H1 (cell line): ENCODE data around the gene CBL. TPM values are rescaled to one million over a fixed set of nuclear protein-coding genes. Genes with fewer than 3 reads are reported as not detected.

ENCODE experiments used
- CTCF ChIA-PET: fragments of 300-600 bp; sonication (Branson Sonifier 250); formaldehyde crosslinking; loops from one replicate; lab custom pipeline; 2021; ENCODE audit not compliant: partially characterized antibody; lab: Charles Lee
- POLR2A ChIA-PET: fragments of 300-600 bp; sonication (Branson Sonifier 250); formaldehyde crosslinking; loops from one replicate; lab custom pipeline; 2021; ENCODE audit warnings: inconsistent platforms; ENCODE audit not compliant: partially characterized antibody; lab: Charles Lee
- DNase-seq, 2 experiments: peaks; one replicate each; pipeline versions ENCODE4 v3.0.0 to v3.0.0-alpha.2; 2010 to 2022; ENCODE audit warnings: low spot score in 2 of 2, low read depth in 1 of 2, mixed read lengths in 1 of 2
- FAIRE-seq: peaks from 2 replicates; lab custom pipeline; 2011; peaks lifted over from hg19 to GRCh38; lab: Jason Lieb, UNC
- H2AFZ ChIP-seq: 2 replicates; pipeline ENCODE4 v1.8.1; 2012; ENCODE audit warnings: low read length, inconsistent platforms
- H2AK5ac ChIP-seq: 2 replicates; pipeline ENCODE4 v1.6.1; 2013; ENCODE audit warnings: low read depth, low read length
- H2BK120ac ChIP-seq: replicated peaks from 2 replicates; pipeline ENCODE3; 2013; ENCODE audit warnings: low read depth, low read length, inconsistent platforms
- H2BK12ac ChIP-seq: 2 replicates; pipeline ENCODE4 v1.6.1; 2013; ENCODE audit warnings: low read depth, low read length
- H2BK15ac ChIP-seq: 2 replicates; pipeline ENCODE4 v1.6.1; 2013; ENCODE audit warnings: low read length
- H2BK20ac ChIP-seq: 2 replicates; pipeline ENCODE4 v1.6.1; 2013; ENCODE audit warnings: low read length
- H2BK5ac ChIP-seq: 2 replicates; pipeline ENCODE4 v1.6.1; 2013; ENCODE audit warnings: low read depth, low read length
- H3K14ac ChIP-seq: 2 replicates; pipeline ENCODE4 v1.6.1; 2013; ENCODE audit warnings: inconsistent platforms; ENCODE audit not compliant: insufficient read length
- H3K18ac ChIP-seq: 2 replicates; pipeline ENCODE4 v1.6.1; 2013; ENCODE audit warnings: low read length; ENCODE audit errors: extremely low read depth
- H3K23ac ChIP-seq: 2 replicates; pipeline ENCODE4 v1.6.1; 2013; ENCODE audit warnings: inconsistent platforms; ENCODE audit not compliant: insufficient read length
- H3K23me2 ChIP-seq: 2 replicates; pipeline ENCODE4 v1.6.1; 2013; ENCODE audit warnings: low read depth, low read length
- H3K27ac ChIP-seq: 2 replicates; pipeline ENCODE4 v1.6.1; 2011; ENCODE audit warnings: low read depth, low read length, inconsistent platforms
- H3K27me3 ChIP-seq, 4 experiments: replicated peaks in 1 of 4; 1 replicate in 1 of 4; 2 replicates in 3 of 4; pipeline versions ENCODE4 v1.6.1 to v1.8.1; 2011 to 2013; ENCODE audit warnings: low read length in 3 of 4, mild to moderate bottlenecking in 3 of 4, inconsistent platforms in 2 of 4, mixed read lengths in 2 of 4, moderate library complexity in 1 of 4; ENCODE audit not compliant: control insufficient read depth in 3 of 4, insufficient read depth in 3 of 4; ENCODE audit errors: extremely low read depth in 1 of 4
- H3K36me3 ChIP-seq, 4 experiments: 2 replicates each; pipeline versions ENCODE4 v1.6.1 to v1.8.1; 2011 to 2013; ENCODE audit warnings: mild to moderate bottlenecking in 4 of 4, low read length in 3 of 4, moderate library complexity in 2 of 4, control low read depth in 1 of 4, inconsistent platforms in 1 of 4; ENCODE audit not compliant: insufficient read depth in 4 of 4, control insufficient read depth in 2 of 4
- H3K4ac ChIP-seq: replicated peaks from 2 replicates; pipeline ENCODE3; 2013; ENCODE audit warnings: low read length, low read depth, mixed read lengths, inconsistent platforms; ENCODE audit not compliant: insufficient read length
- H3K4me1 ChIP-seq, 4 experiments: replicated peaks in 1 of 4; 1 replicate in 1 of 4; 2 replicates in 3 of 4; pipeline versions ENCODE4 v1.6.1 to v1.8.1; 2011 to 2013; ENCODE audit warnings: low read length in 3 of 4, inconsistent platforms in 2 of 4, mixed read lengths in 1 of 4; ENCODE audit not compliant: insufficient read depth in 4 of 4, control insufficient read depth in 3 of 4
- H3K4me2 ChIP-seq, 2 experiments: 2 replicates each; pipeline versions ENCODE4 v1.6.1 to v1.8.1; 2011 to 2013; ENCODE audit warnings: low read depth in 2 of 2, low read length in 2 of 2, control low read depth in 1 of 2, inconsistent platforms in 1 of 2, mild to moderate bottlenecking in 1 of 2; ENCODE audit not compliant: insufficient read depth in 1 of 2
- H3K4me3 ChIP-seq, 4 experiments: fragments of 200-600, 300-600 bp in 1 of 4; sonication (generic), shearing (Covaris generic), sonication (Bioruptor Twin) in 1 of 4; 2 replicates each; pipeline versions ENCODE4 v1.5.1 to v1.8.1; 2011 to 2016; ENCODE audit warnings: low read length in 4 of 4, low read depth in 3 of 4, control low read depth in 2 of 4, inconsistent platforms in 2 of 4, mild to moderate bottlenecking in 2 of 4, mixed read lengths in 1 of 4, moderate library complexity in 1 of 4; ENCODE audit not compliant: insufficient read depth in 2 of 4; ENCODE audit errors: extremely low read depth in 1 of 4
- H3K56ac ChIP-seq: replicated peaks from 2 replicates; pipeline ENCODE3; 2013; ENCODE audit warnings: low read depth, mild to moderate bottlenecking, mixed read lengths, low read length, inconsistent platforms; ENCODE audit not compliant: insufficient read length
- H3K79me1 ChIP-seq: 2 replicates; pipeline ENCODE4 v1.6.1; 2013; ENCODE audit warnings: low read depth, low read length, control low read depth
- H3K79me2 ChIP-seq, 2 experiments: 2 replicates each; pipeline versions ENCODE4 v1.6.1 to v1.8.1; 2012 to 2013; ENCODE audit warnings: low read length in 2 of 2, mild to moderate bottlenecking in 2 of 2, inconsistent platforms in 1 of 2; ENCODE audit not compliant: insufficient read depth in 2 of 2, control insufficient read depth in 1 of 2
- H3K9ac ChIP-seq, 4 experiments: replicated peaks in 1 of 4; 1 replicate in 1 of 4; 2 replicates in 3 of 4; pipeline versions ENCODE4 v1.6.1 to v1.8.1; 2011 to 2013; ENCODE audit warnings: low read depth in 3 of 4, low read length in 3 of 4, control low read depth in 2 of 4, mild to moderate bottlenecking in 2 of 4, moderate library complexity in 2 of 4, inconsistent platforms in 1 of 4; ENCODE audit errors: extremely low read depth in 1 of 4
- H3K9me3 ChIP-seq, 2 experiments: 2 replicates each; pipeline versions ENCODE4 v1.6.1 to v1.8.1; 2012 to 2013; ENCODE audit warnings: mild to moderate bottlenecking in 2 of 2, moderate library complexity in 2 of 2, control low read depth in 1 of 2, inconsistent platforms in 1 of 2, low read depth in 1 of 2, low read length in 1 of 2, mixed read lengths in 1 of 2; ENCODE audit not compliant: insufficient read depth in 2 of 2
- H4K20me1 ChIP-seq, 2 experiments: replicated peaks in 1 of 2; 2 replicates each; pipeline versions ENCODE3 to v1.8.1; 2011 to 2013; ENCODE audit warnings: inconsistent platforms in 2 of 2, low read length in 2 of 2, mild to moderate bottlenecking in 1 of 2; ENCODE audit not compliant: insufficient read depth in 2 of 2, control insufficient read depth in 1 of 2
- H4K5ac ChIP-seq: 2 replicates; pipeline ENCODE4 v1.6.1; 2013; ENCODE audit warnings: low read length, low read depth, mixed read lengths, inconsistent platforms; ENCODE audit not compliant: insufficient read length
- H4K8ac ChIP-seq: 2 replicates; pipeline ENCODE4 v1.8.0; 2013; ENCODE audit warnings: mild to moderate bottlenecking, moderate library complexity, low read length, inconsistent platforms; ENCODE audit not compliant: insufficient read depth; ENCODE audit errors: extremely low read depth
- H4K91ac ChIP-seq: replicated peaks from 2 replicates; pipeline ENCODE3; 2013; ENCODE audit warnings: low read length, mixed read lengths, inconsistent platforms; ENCODE audit not compliant: insufficient read length
- ATF2 ChIP-seq: IDR thresholded peaks from 2 replicates; pipeline ENCODE4 v1.6.1; 2012; ENCODE audit warnings: low read length, inconsistent platforms
- GABPA ChIP-seq: IDR thresholded peaks from 2 replicates; pipeline ENCODE4 v1.6.1; 2011; ENCODE audit warnings: mild to moderate bottlenecking, low read length, moderate library complexity, borderline replicate concordance; ENCODE audit not compliant: insufficient read depth
- GTF2F1 ChIP-seq: IDR thresholded peaks from 2 replicates; pipeline ENCODE4 v1.6.1; 2012; ENCODE audit warnings: low read depth, low read length, improper control_type of control experiment, borderline replicate concordance
- JUN ChIP-seq: IDR thresholded peaks from 2 replicates; pipeline ENCODE4 v1.6.1; 2011; ENCODE audit warnings: low read depth, mild to moderate bottlenecking, improper control_type of control experiment, low read length
- JUND ChIP-seq: IDR thresholded peaks from 2 replicates; pipeline ENCODE4 v1.6.1; 2011; ENCODE audit warnings: mild to moderate bottlenecking, improper control_type of control experiment, low read length
- NRF1 ChIP-seq: IDR thresholded peaks from 2 replicates; pipeline ENCODE4 v1.6.1; 2011; ENCODE audit warnings: mild to moderate bottlenecking, low read depth, low read length, improper control_type of control experiment
- PHF8 ChIP-seq: fragments of 200-600 bp; sonication (generic); conservative IDR thresholded peaks from 2 replicates; pipeline ENCODE4 v1.7.1; 2012; ENCODE audit warnings: low read depth, mild to moderate bottlenecking, inconsistent platforms, low read length, moderate library complexity
- SIX5 ChIP-seq: IDR thresholded peaks from 2 replicates; pipeline ENCODE4 v1.6.1; 2011; ENCODE audit warnings: mild to moderate bottlenecking, low read depth, low read length
- TAF1 ChIP-seq: IDR thresholded peaks from 2 replicates; pipeline ENCODE4 v1.6.1; 2011; ENCODE audit warnings: mild to moderate bottlenecking, low read depth, low read length
- WGBS, 2 experiments: shearing (Covaris generic) in 1 of 2; methylation state at CpG; one replicate each; pipeline versions ENCODE4 v1.1.6 to v1.1.7; 2013 to 2015; ENCODE audit warnings: low lambda C conversion rate in 2 of 2, mixed read lengths in 2 of 2, inconsistent platforms in 1 of 2, low coverage in 1 of 2, missing lambda C conversion rate in 1 of 2; ENCODE audit not compliant: insufficient replicate concordance in 2 of 2, insufficient coverage in 1 of 2, insufficient read length in 1 of 2; ENCODE audit errors: extremely low coverage in 1 of 2, missing lambda C conversion rate in 1 of 2; 5-methylcytosine and 5-hydroxymethylcytosine counted together
- polyA plus RNA-seq, 7 experiments: library from polyadenylated mRNA; depleted of rRNA in 3 of 7; stranded (reverse) in 5 of 7; unstranded in 2 of 7; fragments of >200 nt in 5 of 7; fragments of 200-250 nt in 2 of 7; gene quantifications; 1 replicate in 5 of 7; 2 replicates in 1 of 7; 4 replicates in 1 of 7; pipeline versions ENCODE4 v1.2.1 to v1.2.3, GENCODE V29; 2011 to 2013; ENCODE audit warnings: missing spikeins in 2 of 7, mixed read lengths in 2 of 7
- total RNA-seq: library from RNA; stranded (reverse); fragmentation: NEBNext Ultra II Directional; extraction: Animal tissue kit (Norgen Biotek cat#: 25700); gene quantifications from 2 replicates; pipeline ENCODE4 v1.2.1, GENCODE V29; 2021

CBL gene
- total and polyA plus RNA-seq, 2 of the 8 experiments (the other 6 are each of a cell fraction or from before 2014, with no cell fraction given), result 23.1 to 57.8 TPM

GRCh38 chr11:119305556-119306372 lies 99.6 kb downstream of the CBL start:
- H2BK20ac ChIP-seq, result no peak overlapping the region
- FAIRE-seq, result no peak
- H3K27me3 ChIP-seq, result no peaks in the 10 kb centered on the region
- H2AK5ac ChIP-seq, result no peak overlapping the region
- no peak overlapping the region for H4K91ac ChIP-seq
- H3K4ac ChIP-seq, result no peak overlapping the region
- H3K4me1 ChIP-seq, result no peaks in the 10 kb centered on the region
- H4K5ac ChIP-seq, result no peak overlapping the region
- H2BK120ac ChIP-seq, result no peak overlapping the region
- H3K56ac ChIP-seq, result no peak overlapping the region
- H3K9me3 ChIP-seq, result no peaks in the 10 kb centered on the region
- H3K79me2 ChIP-seq, result no peaks in the 10 kb centered on the region
- POLR2A ChIA-PET, result interaction anchor here (1.7 to 5.6 kb wide), 2 partner anchors 11 to 14 kb away, joined by 4 to 44 read pairs; partner anchors contain the start of gene MCAM
- no peak overlapping the region for H3K14ac ChIP-seq
- 0 out of 2 replicates have a peak overlapping the region, but pooled peaks have one; percentile 0 for H2BK5ac ChIP-seq
- H2BK12ac ChIP-seq, result no peak overlapping the region
- peaks cover 7 to 53% (median 24%) of the 10 kb centered on the region in 4 experiments; a peak in 7 of 8 replicates for H3K36me3 ChIP-seq
- no peaks in the 10 kb centered on the region; the same call in 1 of the 2 replicates for H3K79me1 ChIP-seq
- no peak overlapping the region for H3K23ac ChIP-seq
- H4K20me1 ChIP-seq, result peaks cover 6 to 7% of the 10 kb centered on the region in 2 experiments
- H4K8ac ChIP-seq, result no peak overlapping the region
- 81% methylated on average over 7 of the region's 7 CpGs; no CpG with 5 or more reads in 1 of the 2 experiments for whole genome bisulfite sequencing, 2 experiments
- H3K4me3 ChIP-seq, result no peak overlapping the region
- H2AFZ ChIP-seq, result no peak overlapping the region
- no peak overlapping the region for H2BK15ac ChIP-seq
- H3K9ac ChIP-seq, result no peak overlapping the region
- no peaks in the 10 kb centered on the region for H3K23me2 ChIP-seq
- CTCF ChIA-PET, result interaction anchor here (0.7 to 13.8 kb wide), 8 partner anchors 9 to 394 kb away, joined by 3 to 174 read pairs (median 7); no protein-coding TSS in a partner anchor
- no peak for DNase-seq
- no peak overlapping the region; the same call in 1 of the 2 replicates for H3K27ac ChIP-seq
- no peak overlapping the region for H3K18ac ChIP-seq
- H3K4me2 ChIP-seq, result no peak overlapping the region
- TF ChIP-seq GABPA, result no peak
- no peak for TF ChIP-seq JUND
- TF ChIP-seq SIX5, result no peak
- TF ChIP-seq NRF1, result no peak
- TF ChIP-seq ATF2, result no peak
- no peak for TF ChIP-seq GTF2F1
- no peak for TF ChIP-seq JUN
- TF ChIP-seq PHF8, result no peak
- no peak for TF ChIP-seq TAF1
